GM19455 (cell line): Measurements from ENCODE around the gene MADCAM1.

ENCODE experiments used
- ATAC-seq: cut with Tn5 transposase; IDR thresholded peaks from one replicate; pipeline ENCODE4 v1.9.1; 2021; ENCODE audit not compliant: unreplicated experiment

MADCAM1 gene

GRCh38 chr19:531009-531752, 34.9 kb downstream of the MADCAM1 start:
- ATAC-seq = peak; percentile 65

- ATAC-seq = peak; percentile 25
These were observed 35.7 kb downstream of the MADCAM1 start, which contains the start of gene CDC34 for GRCh38 chr19:531753-532560. CDC34 (plus strand) TSS chr19:531760; CDS start chr19:531932, 172 bp downstream.

- no peak for ATAC-seq
These were observed 36.5 kb downstream of the MADCAM1 start for GRCh38 chr19:532561-533363.

- ATAC-seq = no peak
These were observed 37.2 kb downstream of the MADCAM1 start for GRCh38 chr19:533364-534058.

- ATAC-seq = no peak
These were observed 37.8 kb downstream of the MADCAM1 start for GRCh38 chr19:534088-534487.

- no peak for ATAC-seq
These were observed 38.9 kb downstream of the MADCAM1 start for GRCh38 chr19:535017-535835.

- no peak for ATAC-seq
These were observed 40.0 kb downstream of the MADCAM1 start for GRCh38 chr19:536031-536880.

- ATAC-seq = no peak
These were observed 40.7 kb downstream of the MADCAM1 start for GRCh38 chr19:536881-537404.

GRCh38 chr19:538641-539428, 42.5 kb downstream of the MADCAM1 start:
- ATAC-seq = no peak

GRCh38 chr19:539429-540030, 43.2 kb downstream of the MADCAM1 start:
- ATAC-seq = no peak

GRCh38 chr19:540867-541637, 44.8 kb downstream of the MADCAM1 start:
- no peak for ATAC-seq

- no peak for ATAC-seq
These were observed 45.4 kb downstream of the MADCAM1 start for GRCh38 chr19:541699-542098.

GRCh38 chr19:542173-542866, 46.0 kb downstream of the MADCAM1 start:
- ATAC-seq = no peak

GRCh38 chr19:543910-544608, 47.8 kb downstream of the MADCAM1 start, which contains the start of gene GZMM:
GZMM (plus strand) TSS chr19:544053; CDS start chr19:544072, 19 bp downstream.
- no peak for ATAC-seq

GRCh38 chr19:547117-547516, 50.8 kb downstream of the MADCAM1 start:
- no peak for ATAC-seq
